Measurements from ENCODE around the gene AFTPH. TPM values are rescaled to one million over a fixed set of nuclear protein-coding genes. Genes with fewer than 3 reads are reported as not detected.

AFTPH gene
- total RNA-seq, 1 donor from 2014 or later = 11.3 TPM

- Histone ChIP-seq H3K4me1 (peaks cover 8% of the 10 kb centered on the region), H3K9me3 (replicated peaks) (no peaks in the 10 kb centered on the region), H3K4me3 (no peak overlapping the region), H3K27me3 (ENCODE audit: low read depth) (no peaks in the 10 kb centered on the region), H3K27ac (replicated peaks) (no peak overlapping the region), H3K36me3 (peaks cover 36% of the 10 kb centered on the region)
- TF ChIP-seq, protein P1, sequence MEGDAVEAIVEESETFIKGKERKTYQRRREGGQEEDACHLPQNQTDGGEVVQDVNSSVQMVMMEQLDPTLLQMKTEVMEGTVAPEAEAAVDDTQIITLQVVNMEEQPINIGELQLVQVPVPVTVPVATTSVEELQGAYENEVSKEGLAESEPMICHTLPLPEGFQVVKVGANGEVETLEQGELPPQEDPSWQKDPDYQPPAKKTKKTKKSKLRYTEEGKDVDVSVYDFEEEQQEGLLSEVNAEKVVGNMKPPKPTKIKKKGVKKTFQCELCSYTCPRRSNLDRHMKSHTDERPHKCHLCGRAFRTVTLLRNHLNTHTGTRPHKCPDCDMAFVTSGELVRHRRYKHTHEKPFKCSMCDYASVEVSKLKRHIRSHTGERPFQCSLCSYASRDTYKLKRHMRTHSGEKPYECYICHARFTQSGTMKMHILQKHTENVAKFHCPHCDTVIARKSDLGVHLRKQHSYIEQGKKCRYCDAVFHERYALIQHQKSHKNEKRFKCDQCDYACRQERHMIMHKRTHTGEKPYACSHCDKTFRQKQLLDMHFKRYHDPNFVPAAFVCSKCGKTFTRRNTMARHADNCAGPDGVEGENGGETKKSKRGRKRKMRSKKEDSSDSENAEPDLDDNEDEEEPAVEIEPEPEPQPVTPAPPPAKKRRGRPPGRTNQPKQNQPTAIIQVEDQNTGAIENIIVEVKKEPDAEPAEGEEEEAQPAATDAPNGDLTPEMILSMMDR (IDR thresholded peaks at IDR 0.05; ENCODE audit: borderline replicate concordance) = no peak
- no peak for DNase-seq
- intact Hi-C loops (cut with micrococcal nuclease) = no loop called here
These were observed 58.7 kb downstream of the AFTPH start for GRCh38 chr2:64582774-64583340.

DNA sequence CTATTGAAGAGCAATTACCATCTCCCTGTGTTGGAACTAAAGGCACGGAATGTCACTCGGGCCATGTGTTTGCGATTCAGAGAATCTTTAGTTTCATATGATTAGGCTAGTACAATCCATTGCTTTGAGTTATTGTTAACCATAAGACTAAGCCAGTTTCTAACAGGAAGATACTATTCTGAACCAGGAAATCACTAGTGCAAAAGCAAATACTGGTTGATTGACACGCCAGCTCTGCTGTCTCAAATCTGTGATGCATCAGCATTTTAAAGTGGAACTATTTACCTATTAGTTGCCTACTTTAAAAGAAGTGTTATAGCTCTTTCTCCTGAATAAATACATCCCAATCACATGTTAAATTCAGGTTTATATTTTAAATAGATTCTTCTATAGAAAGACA is 61.9 kb downstream of the AFTPH start:
- intact Hi-C loops (cut with micrococcal nuclease) = loop anchor here (5.0 kb wide), 1 partner anchor 281 kb away; no protein-coding TSS in a partner anchor
- no peak for DNase-seq
- Histone ChIP-seq H3K36me3 (peaks cover 25% of the 10 kb centered on the region), H3K27me3 (ENCODE audit: low read depth) (no peaks in the 10 kb centered on the region), H3K27ac (replicated peaks) (no peak overlapping the region), H3K4me3 (no peak overlapping the region), H3K4me1 (peaks cover 8% of the 10 kb centered on the region), H3K9me3 (replicated peaks) (no peaks in the 10 kb centered on the region)
- TF ChIP-seq, protein P1 (IDR thresholded peaks at IDR 0.05; ENCODE audit: borderline replicate concordance) = no peak

DNA sequence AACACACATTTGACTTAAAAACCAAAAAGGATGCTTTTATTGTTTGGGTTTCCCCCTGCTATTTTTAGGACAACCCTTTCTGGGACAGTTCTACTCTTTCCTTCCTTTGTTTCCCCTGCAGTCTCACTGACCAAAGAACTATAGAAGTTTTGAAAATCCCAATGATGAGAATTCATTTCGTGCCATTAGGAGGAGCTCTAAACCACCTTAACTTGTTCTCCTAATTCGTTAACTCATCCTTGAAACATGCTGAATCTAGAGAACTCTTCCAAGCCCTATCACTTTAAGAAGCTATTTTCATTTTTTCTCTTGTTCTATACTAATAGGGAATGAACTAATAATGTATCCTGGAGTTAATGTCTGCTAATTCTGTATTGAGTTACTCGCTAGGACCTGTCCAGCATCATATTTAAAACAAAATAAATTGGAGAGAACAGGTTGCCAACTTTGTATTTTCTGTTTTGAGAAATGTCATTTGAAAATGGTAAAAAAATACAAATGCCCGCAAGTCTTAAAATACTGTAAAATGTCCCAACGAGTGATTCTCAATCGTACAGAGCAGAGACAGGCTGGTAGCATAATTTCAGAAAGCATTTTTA is 62.9 kb downstream of the AFTPH start:
- Histone ChIP-seq H3K36me3 (peaks cover 33% of the 10 kb centered on the region), H3K9me3 (replicated peaks) (no peaks in the 10 kb centered on the region), H3K27ac (replicated peaks) (no peak overlapping the region), H3K27me3 (ENCODE audit: low read depth) (no peaks in the 10 kb centered on the region), H3K4me1 (peaks cover 8% of the 10 kb centered on the region), H3K4me3 (no peak overlapping the region)
- no peak for DNase-seq
- TF ChIP-seq, protein P1 (IDR thresholded peaks at IDR 0.05; ENCODE audit: borderline replicate concordance) = peak; percentile 75
- intact Hi-C loops (cut with micrococcal nuclease) = loop anchor here (5.0 kb wide), 1 partner anchor 280 kb away; no protein-coding TSS in a partner anchor

- TF ChIP-seq, protein P1 (IDR thresholded peaks at IDR 0.05; ENCODE audit: borderline replicate concordance) = no peak
- intact Hi-C loops (cut with micrococcal nuclease) = loop anchor here (5.0 kb wide), 1 partner anchor 280 kb away; no protein-coding TSS in a partner anchor
- H3K4me3 ChIP-seq = no peak overlapping the region
- H3K36me3 ChIP-seq = peaks cover 38% of the 10 kb centered on the region
- peaks cover 8% of the 10 kb centered on the region for H3K4me1 ChIP-seq
- H3K9me3 ChIP-seq (replicated peaks) = no peaks in the 10 kb centered on the region
- no peak overlapping the region for H3K27ac ChIP-seq (replicated peaks)
- no peaks in the 10 kb centered on the region for H3K27me3 ChIP-seq (ENCODE audit: low read depth)
- no peak for DNase-seq
These were observed 63.4 kb downstream of the AFTPH start for GRCh38 chr2:64587561-64587960.

GRCh38 chr2:64591188-64591587 is 67.1 kb downstream of the AFTPH start:
- H3K36me3 ChIP-seq = peaks cover 26% of the 10 kb centered on the region

More at GRCh38 chr2:64591188-64591587, 67.1 kb downstream of the AFTPH start:
- H3K27me3 ChIP-seq (ENCODE audit: low read depth) = no peaks in the 10 kb centered on the region
- H3K9me3 ChIP-seq (replicated peaks) = no peaks in the 10 kb centered on the region
- TF ChIP-seq, protein P1 (IDR thresholded peaks at IDR 0.05; ENCODE audit: borderline replicate concordance) = no peak
- peaks cover 15% of the 10 kb centered on the region for H3K4me1 ChIP-seq
- no peak overlapping the region for H3K4me3 ChIP-seq
- no peak for DNase-seq
- intact Hi-C loops (cut with micrococcal nuclease) = no loop called here
- no peak overlapping the region for H3K27ac ChIP-seq (replicated peaks)
